GM12878 (cell line): ENCODE results near the gene IDI2. TPM values are rescaled to one million over a fixed set of nuclear protein-coding genes. Genes with fewer than 3 reads are reported as not detected.

Experiments
- ATAC-seq: fragments of 200-7000 bp; cut with Tn5 transposase; 3 replicates; pipeline ENCODE4 v1.9.1; 2020; ENCODE audit warnings: mild to moderate bottlenecking, moderate library complexity
- BruUV-seq: library from RNA; stranded (reverse); fragments of 400-500 nt; replicated peaks from 2 replicates; lab custom pipeline; 2021; lab: Mats Ljungman, UMichigan
- CTCF ChIA-PET: fragments of 300-600 bp; sonication (Branson Sonifier 250); formaldehyde crosslinking; extraction: SDS; loops from one replicate; lab custom pipeline; 2021; ENCODE audit warnings: inconsistent platforms; lab: Yijun Ruan, JAX
- POLR2A ChIA-PET: fragments of 350-600 bp; formaldehyde crosslinking; extraction: SDS; loops from one replicate; lab custom pipeline; 2021; ENCODE audit warnings: inconsistent platforms; lab: Charles Lee
- RAD21 ChIA-PET: fragments of 300-600 bp; sonication (Branson Sonifier 250); formaldehyde crosslinking; loops from one replicate; lab custom pipeline; 2023; ENCODE audit warnings: antibody characterized with exemption; ENCODE audit not compliant: unreplicated experiment; lab: Charles Lee
- SMC1A ChIA-PET: fragments of 300-600 bp; sonication (Branson Sonifier 250); formaldehyde crosslinking; loops from one replicate; lab custom pipeline; 2023; ENCODE audit not compliant: unreplicated experiment, uncharacterized antibody; lab: Charles Lee
- DNase-seq: peaks from one replicate; pipeline ENCODE4 v3.0.0-alpha.2; 2011; ENCODE audit warnings: low read depth, low spot score
- FAIRE-seq: peaks from 3 replicates; lab custom pipeline; 2011; peaks lifted over from hg19 to GRCh38; lab: Jason Lieb, UNC
- H2AFZ ChIP-seq: 2 replicates; pipeline ENCODE4 v1.6.0; 2011; ENCODE audit warnings: low read depth, low read length, control low read depth; ENCODE audit not compliant: control insufficient read depth
- H3K27ac ChIP-seq: 2 replicates; pipeline ENCODE4 v1.5.1; 2011; ENCODE audit warnings: control low read depth; ENCODE audit not compliant: control insufficient read depth, insufficient read depth
- H3K27me3 ChIP-seq, 2 experiments: replicated peaks in 1 of 2; 2 replicates each; pipeline versions ENCODE4 v1.6.0 to v1.6.1; 2011; ENCODE audit warnings: low read length in 1 of 2; ENCODE audit not compliant: control insufficient read depth in 2 of 2, insufficient read depth in 2 of 2
- H3K36me3 ChIP-seq, 2 experiments: 2 replicates each; pipeline ENCODE4 v1.5.1; 2011; ENCODE audit warnings: low read length in 1 of 2; ENCODE audit not compliant: control insufficient read depth in 2 of 2, insufficient read depth in 2 of 2
- H3K4me1 ChIP-seq: 2 replicates; pipeline ENCODE4 v1.6.1; 2011; ENCODE audit warnings: mild to moderate bottlenecking, low read length, moderate library complexity, mixed read lengths; ENCODE audit not compliant: control insufficient read depth, insufficient read depth
- H3K4me2 ChIP-seq: 2 replicates; pipeline ENCODE4 v1.6.0; 2011; ENCODE audit warnings: control low read depth; ENCODE audit not compliant: control insufficient read depth, insufficient read depth
- H3K4me3 ChIP-seq: fragments of 200-600 bp; sonication (generic); 2 replicates; pipeline ENCODE4 v1.5.1; 2016
- H3K79me2 ChIP-seq: 2 replicates; pipeline ENCODE4 v1.6.0; 2011; ENCODE audit warnings: low read length; ENCODE audit not compliant: control insufficient read depth, insufficient read depth
- H3K9ac ChIP-seq: 2 replicates; pipeline ENCODE4 v1.8.0; 2011; ENCODE audit warnings: low read length, control low read depth, mixed read lengths; ENCODE audit not compliant: control insufficient read depth, insufficient read depth
- H3K9me3 ChIP-seq: replicated peaks from 3 replicates; pipeline ENCODE4 v1.5.1; 2011; ENCODE audit warnings: mild to moderate bottlenecking, low read length; ENCODE audit not compliant: control insufficient read depth, insufficient read depth
- H4K20me1 ChIP-seq: 2 replicates; pipeline ENCODE4 v1.6.0; 2011; ENCODE audit not compliant: control insufficient read depth, insufficient read depth
- BRCA1 ChIP-seq: IDR thresholded peaks from 2 replicates; pipeline ENCODE4 v1.6.1; 2011; ENCODE audit warnings: low read depth, low read length, improper control_type of control experiment
- ESRRA ChIP-seq: IDR thresholded peaks from 2 replicates; pipeline ENCODE4 v1.6.1; 2012; ENCODE audit warnings: mild to moderate bottlenecking, low read length, improper control_type of control experiment
- HCFC1 ChIP-seq: fragments of 150-350 bp; IDR thresholded peaks from 2 replicates; pipeline ENCODE4 v1.6.1; 2014; ENCODE audit warnings: low read length
- POLR2A ChIP-seq: IDR thresholded peaks from 2 replicates; pipeline ENCODE4 v1.6.1; 2011; ENCODE audit warnings: low read depth, mild to moderate bottlenecking, low read length
- POLR2AphosphoS5 ChIP-seq: IDR thresholded peaks from 2 replicates; pipeline ENCODE4 v1.6.1; 2011; ENCODE audit warnings: mild to moderate bottlenecking, low read length, inconsistent platforms
- SIX5 ChIP-seq: IDR thresholded peaks from 2 replicates; pipeline ENCODE4 v1.6.1; 2011; ENCODE audit warnings: mild to moderate bottlenecking, low read depth, low read length, moderate library complexity; ENCODE audit not compliant: severe bottlenecking
- TAF1 ChIP-seq: IDR thresholded peaks from 2 replicates; pipeline ENCODE4 v1.6.1; 2011; ENCODE audit warnings: mild to moderate bottlenecking, low read depth, low read length, borderline replicate concordance
- WGBS: methylation state at CpG from one replicate; pipeline ENCODE4 v1.1.6; 2016; ENCODE audit warnings: low lambda C conversion rate; ENCODE audit not compliant: insufficient replicate concordance, insufficient coverage; ENCODE audit errors: missing lambda C conversion rate; 5-methylcytosine and 5-hydroxymethylcytosine counted together
- in situ Hi-C: fragments of 300-500 bp; cut with MboI; formaldehyde crosslinking; loops from 9 replicates; pipeline ENCODE4 v1.14.3; 2018; ENCODE audit warnings: mixed read lengths
- intact Hi-C: fragments of 100-400 bp; cut with micrococcal nuclease; formaldehyde crosslinking; loops from one replicate; pipeline ENCODE4 v1.14.2; 2022; ENCODE audit not compliant: unreplicated experiment
- polyA plus RNA-seq, 11 experiments: library from polyadenylated mRNA; depleted of rRNA in 4 of 11; unstranded in 6 of 11; stranded (reverse) in 5 of 11; fragments of >200 nt; fragmentation: Nextera tagmentation in 4 of 11; fragmentation: Illumina TruSeq in 1 of 11; extraction: Ambion mirVana in 4 of 11; extraction: Trizol in 1 of 11; gene quantifications; 1 replicate in 1 of 11; 2 replicates in 10 of 11; pipeline versions ENCODE4 v1.2.1 to v1.2.3, GENCODE V29; 2011 to 2016; ENCODE audit warnings: inconsistent platforms in 2 of 11, missing spikeins in 2 of 11, low read depth in 1 of 11
- total RNA-seq, 4 experiments: library from RNA; depleted of rRNA in 3 of 4; stranded (reverse); fragments of >200 nt in 3 of 4; fragmentation: Illumina TruSeq in 1 of 4; extraction: Trizol in 1 of 4; gene quantifications; 2 replicates each; pipeline versions ENCODE4 v1.2.1 to v1.2.3, GENCODE V29; 2013 to 2021

Gene IDI2
- total and polyA plus RNA-seq, 10 of the 15 experiments (the other 5 are each of a cell fraction or from before 2014, with no cell fraction given): 0.06 TPM; not detected in 9

DNA sequence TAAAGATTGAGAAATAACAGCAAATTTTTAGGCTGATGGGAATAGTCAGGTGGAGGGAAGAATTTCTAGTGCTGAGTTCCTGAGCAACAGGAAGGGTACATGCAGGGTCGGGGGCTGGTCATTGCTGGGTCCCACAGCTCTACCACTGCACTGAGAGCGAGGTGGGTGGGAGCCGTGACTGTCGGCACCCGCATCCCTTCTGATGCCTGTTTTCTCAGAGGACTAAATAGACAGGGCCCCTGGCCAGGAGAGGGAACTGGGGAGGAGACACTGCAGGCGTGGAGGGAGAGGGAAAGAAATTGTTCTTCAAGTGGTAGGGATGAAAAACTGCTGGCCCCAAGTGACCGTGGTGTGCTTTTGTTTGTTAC lies 30.1 kb downstream of the IDI2 start:
- peaks cover 22% of the 10 kb centered on the region for H3K79me2 ChIP-seq
- POLR2A ChIA-PET: no interaction called here
- TF ChIP-seq POLR2A: 0 out of 2 replicates have a peak, but pooled peaks have one; percentile 31
- TF ChIP-seq TAF1: no peak
- TF ChIP-seq ESRRA: no peak
- TF ChIP-seq, all 136 proteins: peak for 1
- Histone ChIP-seq H3K4me3 (no peak overlapping the region), H3K27me3 (no peaks in the 10 kb centered on the region), H3K4me2 (no peak overlapping the region), H3K4me1 (peaks cover 4% of the 10 kb centered on the region; the same call in 1 of the 2 replicates), H4K20me1 (peaks cover 2% of the 10 kb centered on the region; the same call in 1 of the 2 replicates), H3K9me3 (peaks cover 1% of the 10 kb centered on the region; the same call in 1 of the 3 replicates), H3K27ac (no peak overlapping the region), H2AFZ (no peak overlapping the region), H3K9ac (no peak overlapping the region), H3K36me3 (peaks cover 31 to 41% of the 10 kb centered on the region in 2 experiments)
- ATAC-seq: no peak
- CTCF ChIA-PET: no interaction called here
- no TSS peak for BruUV-seq
- SMC1A ChIA-PET: no interaction called here
- no peak for DNase-seq
- no peak for FAIRE-seq
- intact Hi-C loops (loop anchor here (2.0 kb wide), 1 partner anchor 13 kb away; no protein-coding TSS in a partner anchor), in situ Hi-C loops (no loop called here)
- 98% methylated on average over 7 of the region's 7 CpGs for WGBS
- RAD21 ChIA-PET: no interaction called here

DNA sequence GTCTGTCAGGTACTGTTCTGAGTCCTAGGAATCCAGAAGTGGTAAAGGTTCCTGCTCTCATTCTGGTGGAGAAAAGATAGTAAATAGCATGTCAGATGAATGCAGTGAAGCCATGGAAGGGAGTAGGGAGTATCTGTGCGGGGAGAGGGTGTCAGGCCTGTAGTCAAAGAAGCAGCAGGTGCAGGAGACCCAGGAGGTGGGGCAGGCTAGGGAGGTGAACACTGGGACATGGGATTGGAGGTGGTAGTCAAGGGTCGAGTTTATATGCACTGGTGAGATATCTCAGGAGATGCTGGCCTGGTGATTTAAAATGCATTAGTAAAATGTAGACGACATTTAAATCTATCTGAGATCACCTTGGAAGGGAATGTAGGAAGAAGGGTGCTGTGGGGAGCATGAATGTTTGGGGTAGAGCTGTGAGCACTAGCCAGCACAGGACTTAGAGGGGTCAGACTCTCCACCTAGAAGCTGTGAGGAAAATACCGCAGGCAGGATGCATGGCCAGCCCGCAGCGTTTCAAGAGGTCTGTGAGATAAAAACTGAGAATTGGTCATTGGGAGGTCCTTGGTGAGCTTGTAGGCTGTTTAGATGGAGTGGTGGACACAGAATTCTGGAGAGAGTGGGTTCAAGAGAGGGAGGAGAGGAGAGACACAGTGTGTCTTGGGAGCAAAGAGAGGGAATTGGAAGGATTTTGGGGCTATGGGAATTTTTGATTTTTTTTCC lies 30.7 kb downstream of the IDI2 start:
- RAD21 ChIA-PET: no interaction called here
- WGBS: 94% methylated on average over 6 of the region's 6 CpGs
- DNase-seq (no peak), ATAC-seq (no peak), FAIRE-seq (no peak)
- CTCF ChIA-PET: interaction anchor here (1.1 kb wide), 1 partner anchor 9 kb away, joined by 3 read pairs; no protein-coding TSS in a partner anchor
- H3K4me2 ChIP-seq: no peak overlapping the region
- intact Hi-C loops (loop anchor here (2.0 kb wide), 1 partner anchor 14 kb away; no protein-coding TSS in a partner anchor), in situ Hi-C loops (no loop called here)
- H3K4me1 ChIP-seq: peaks cover 4% of the 10 kb centered on the region; the same call in 1 of the 2 replicates
- H3K9ac ChIP-seq: no peak overlapping the region
- H4K20me1 ChIP-seq: peaks cover 3% of the 10 kb centered on the region; the same call in 1 of the 2 replicates
- no peak for TF ChIP-seq HCFC1
- peak; percentile 51 for TF ChIP-seq POLR2AphosphoS5
- TF ChIP-seq POLR2A: peak; percentile 40; the same call in 1 of the 2 replicates
- TF ChIP-seq SIX5: no peak
- TF ChIP-seq BRCA1: no peak
- H3K9me3 ChIP-seq: no peaks in the 10 kb centered on the region; the same call in 2 of the 3 replicates
- peaks cover 27% of the 10 kb centered on the region for H3K79me2 ChIP-seq
- no peak overlapping the region for H3K4me3 ChIP-seq
- H2AFZ ChIP-seq: no peak overlapping the region
- no peaks in the 10 kb centered on the region for H3K27me3 ChIP-seq
- POLR2A ChIA-PET: no interaction called here
- TSS peak; percentile 0 for BruUV-seq
- H3K36me3 ChIP-seq: peaks cover 29 to 40% of the 10 kb centered on the region in 2 experiments
- SMC1A ChIA-PET: no interaction called here
- no peak overlapping the region for H3K27ac ChIP-seq
